Neutrophil (primary cell): ENCODE data around the gene CCDC40.

ENCODE experiments used
- H3K27ac ChIP-seq: fragments of 200-600 bp; sonication (generic); 2 replicates; pipeline ENCODE4 v1.5.1; 2016; ENCODE audit warnings: mild to moderate bottlenecking, moderate library complexity
- H3K27me3 ChIP-seq: fragments of 200-600 bp; sonication (generic); 2 replicates; pipeline ENCODE4 v1.6.0; 2016; ENCODE audit warnings: mild to moderate bottlenecking
- H3K36me3 ChIP-seq: fragments of 200-600 bp; sonication (generic); 2 replicates; pipeline ENCODE4 v1.5.1; 2017
- H3K4me1 ChIP-seq, 2 experiments: fragments of 200-600 bp in 1 of 2; sonication (generic) in 1 of 2; 1 replicate in 1 of 2; 2 replicates in 1 of 2; pipeline versions ENCODE4 v1.5.1 to v1.6.1; 2013 to 2016; ENCODE audit warnings: low read depth in 1 of 2, low read length in 1 of 2, mild to moderate bottlenecking in 1 of 2, moderate library complexity in 1 of 2; ENCODE audit not compliant: control insufficient read depth in 1 of 2, insufficient read depth in 1 of 2
- H3K4me3 ChIP-seq, 2 experiments: fragments of 200-600 bp in 1 of 2; sonication (generic) in 1 of 2; 1 replicate in 1 of 2; 2 replicates in 1 of 2; pipeline ENCODE4 v1.5.1; 2013 to 2016; ENCODE audit warnings: low read depth in 1 of 2, low read length in 1 of 2, mild to moderate bottlenecking in 1 of 2, moderate library complexity in 1 of 2
- H3K9me3 ChIP-seq: fragments of 200-600 bp; sonication (generic); 2 replicates; pipeline ENCODE4 v1.5.1; 2016
- CTCF ChIP-seq: fragments of 200-600 bp; sonication (generic); IDR thresholded peaks from 2 replicates; pipeline ENCODE4 v1.5.1; 2016; ENCODE audit warnings: antibody characterized with exemption

Gene CCDC40

GRCh38 chr17:80126449-80126715, 89.9 kb downstream of the CCDC40 start:
- Histone ChIP-seq H3K4me1 (no peaks in the 10 kb centered on the region), H3K27ac (no peak overlapping the region), H3K36me3 (no peaks in the 10 kb centered on the region), H3K9me3 (no peaks in the 10 kb centered on the region), H3K27me3 (peaks cover 62% of the 10 kb centered on the region), H3K4me3 (no peak overlapping the region)
- TF ChIP-seq CTCF: no peak

GRCh38 chr17:80129006-80129565, 92.6 kb downstream of the CCDC40 start:
- no peak overlapping the region for H3K4me3 ChIP-seq
- H3K27me3 ChIP-seq: peaks cover 62% of the 10 kb centered on the region
- TF ChIP-seq CTCF: no peak
- peaks cover 20% of the 10 kb centered on the region for H3K36me3 ChIP-seq
- H3K27ac ChIP-seq: no peak overlapping the region
- H3K4me1 ChIP-seq: no peaks in the 10 kb centered on the region
- no peaks in the 10 kb centered on the region for H3K9me3 ChIP-seq

GRCh38 chr17:80130992-80131391, 94.5 kb downstream of the CCDC40 start:
- Histone ChIP-seq H3K4me3 (no peak overlapping the region), H3K9me3 (no peaks in the 10 kb centered on the region), H3K27me3 (peaks cover 46% of the 10 kb centered on the region), H3K36me3 (peaks cover 39% of the 10 kb centered on the region), H3K4me1 (no peaks in the 10 kb centered on the region), H3K27ac (no peak overlapping the region)
- TF ChIP-seq CTCF: no peak

- Histone ChIP-seq H3K9me3 (no peaks in the 10 kb centered on the region), H3K27ac (no peak overlapping the region), H3K4me1 (no peaks in the 10 kb centered on the region), H3K4me3 (no peak overlapping the region), H3K27me3 (peaks cover 27% of the 10 kb centered on the region), H3K36me3 (peaks cover 60% of the 10 kb centered on the region)
- no peak for TF ChIP-seq CTCF
These were observed 96.6 kb downstream of the CCDC40 start for GRCh38 chr17:80132906-80133625.

- Histone ChIP-seq H3K36me3 (peaks cover 65% of the 10 kb centered on the region), H3K4me1 (no peaks in the 10 kb centered on the region), H3K27me3 (peaks cover 23% of the 10 kb centered on the region), H3K9me3 (no peaks in the 10 kb centered on the region), H3K4me3 (no peak overlapping the region), H3K27ac (no peak overlapping the region)
- TF ChIP-seq CTCF: no peak
These were observed 97.2 kb downstream of the CCDC40 start for GRCh38 chr17:80133626-80133970.
